BLaER1 treated with 17β-estradiol and CSF1 and Interleukin-3, amounts not matched to agents 10 nM and 100 nM (cell line): ENCODE measurements around the gene GUCY1A2.

ENCODE experiments used
- H3K27ac ChIP-seq, 11 experiments: shearing (Covaris generic); formaldehyde crosslinking; 2 replicates each; pipeline ENCODE4 v1.8.1; 2022
- H3K27me3 ChIP-seq, 11 experiments: shearing (Covaris generic); formaldehyde crosslinking; 2 replicates each; pipeline ENCODE4 v1.8.1; 2022
- H3K36me3 ChIP-seq, 11 experiments: shearing (Covaris generic); formaldehyde crosslinking; 2 replicates each; pipeline ENCODE4 v1.8.1; 2022
- H3K4me1 ChIP-seq, 10 experiments: shearing (Covaris generic); formaldehyde crosslinking; 2 replicates each; pipeline ENCODE4 v1.8.1; 2022
- H3K4me2 ChIP-seq, 11 experiments: shearing (Covaris generic); formaldehyde crosslinking; 2 replicates each; pipeline ENCODE4 v1.8.1; 2022
- H3K4me3 ChIP-seq, 10 experiments: shearing (Covaris generic); formaldehyde crosslinking; 2 replicates each; pipeline ENCODE4 v1.8.1; 2022
- H3K9ac ChIP-seq, 11 experiments: shearing (Covaris generic); formaldehyde crosslinking; 2 replicates each; pipeline ENCODE4 v1.8.1; 2022
- H3K9me3 ChIP-seq, 11 experiments: shearing (Covaris generic); formaldehyde crosslinking; replicated peaks in 1 of 11; 2 replicates each; pipeline ENCODE4 v1.8.1; 2022
- H4K20me1 ChIP-seq, 11 experiments: shearing (Covaris generic); formaldehyde crosslinking; 2 replicates each; pipeline ENCODE4 v1.8.1; 2022
- Cebpa-rat ChIP-seq, 11 experiments: shearing (Covaris generic); IDR thresholded peaks; 2 replicates each; pipeline ENCODE4 v1.8.1; 2022

Gene GUCY1A2

GRCh38 chr11:106627694-106628093, 390.6 kb downstream of the GUCY1A2 start:
- TF ChIP-seq Cebpa-rat (IDR thresholded peaks at IDR 0.05): no peak
- no peaks in the 10 kb centered on the region for H3K4me1 ChIP-seq
- H3K4me3 ChIP-seq: no peak overlapping the region
- H3K9me3 ChIP-seq: no peaks in the 10 kb centered on the region
- no peaks in the 10 kb centered on the region for H3K36me3 ChIP-seq
- no peak overlapping the region for H3K4me2 ChIP-seq
- no peaks in the 10 kb centered on the region for H4K20me1 ChIP-seq
- no peak overlapping the region for H3K27ac ChIP-seq
- no peaks in the 10 kb centered on the region for H3K27me3 ChIP-seq
- H3K9ac ChIP-seq: no peak overlapping the region

GRCh38 chr11:106625566-106625965, 392.7 kb downstream of the GUCY1A2 start:
- H3K27me3 ChIP-seq: no peaks in the 10 kb centered on the region
- no peak for TF ChIP-seq Cebpa-rat (IDR thresholded peaks at IDR 0.05)

GRCh38 chr11:106624377-106624776, 393.9 kb downstream of the GUCY1A2 start:
- no peak overlapping the region for H3K4me2 ChIP-seq
- no peaks in the 10 kb centered on the region for H3K4me1 ChIP-seq
- no peaks in the 10 kb centered on the region for H3K9me3 ChIP-seq
- no peak overlapping the region for H3K4me3 ChIP-seq
- no peak overlapping the region for H3K9ac ChIP-seq
- H3K36me3 ChIP-seq: no peaks in the 10 kb centered on the region
- H3K27me3 ChIP-seq: no peaks in the 10 kb centered on the region
- H4K20me1 ChIP-seq: no peaks in the 10 kb centered on the region
- no peak overlapping the region for H3K27ac ChIP-seq
- TF ChIP-seq Cebpa-rat (IDR thresholded peaks at IDR 0.05): no peak

More at GRCh38 chr11:106625566-106625965, 392.7 kb downstream of the GUCY1A2 start:
- Histone ChIP-seq H3K27ac (no peak overlapping the region), H3K4me2 (no peak overlapping the region), H3K4me3 (no peak overlapping the region), H4K20me1 (no peaks in the 10 kb centered on the region), H3K9me3 (no peaks in the 10 kb centered on the region), H3K36me3 (no peaks in the 10 kb centered on the region), H3K4me1 (no peaks in the 10 kb centered on the region), H3K9ac (no peak overlapping the region)
